ENCODE data around the gene TLK1.

- TF ChIP-seq POLR2AphosphoS5 (IDR thresholded peaks at IDR 0.05; ENCODE audit: low read depth, low read length) (no peak), RCOR1 (IDR thresholded peaks at IDR 0.05; ENCODE audit: low read length) (no peak), FOXJ3 (CRISPR knock-in tag; IDR thresholded peaks at IDR 0.05) (no peak), TAF1 (IDR thresholded peaks at IDR 0.05; ENCODE audit: borderline replicate concordance, low read depth, low read length) (no peak), SIN3A (IDR thresholded peaks at IDR 0.05; ENCODE audit: borderline replicate concordance, low read depth, low read length) (no peak)
- TF ChIP-seq, protein P1, sequence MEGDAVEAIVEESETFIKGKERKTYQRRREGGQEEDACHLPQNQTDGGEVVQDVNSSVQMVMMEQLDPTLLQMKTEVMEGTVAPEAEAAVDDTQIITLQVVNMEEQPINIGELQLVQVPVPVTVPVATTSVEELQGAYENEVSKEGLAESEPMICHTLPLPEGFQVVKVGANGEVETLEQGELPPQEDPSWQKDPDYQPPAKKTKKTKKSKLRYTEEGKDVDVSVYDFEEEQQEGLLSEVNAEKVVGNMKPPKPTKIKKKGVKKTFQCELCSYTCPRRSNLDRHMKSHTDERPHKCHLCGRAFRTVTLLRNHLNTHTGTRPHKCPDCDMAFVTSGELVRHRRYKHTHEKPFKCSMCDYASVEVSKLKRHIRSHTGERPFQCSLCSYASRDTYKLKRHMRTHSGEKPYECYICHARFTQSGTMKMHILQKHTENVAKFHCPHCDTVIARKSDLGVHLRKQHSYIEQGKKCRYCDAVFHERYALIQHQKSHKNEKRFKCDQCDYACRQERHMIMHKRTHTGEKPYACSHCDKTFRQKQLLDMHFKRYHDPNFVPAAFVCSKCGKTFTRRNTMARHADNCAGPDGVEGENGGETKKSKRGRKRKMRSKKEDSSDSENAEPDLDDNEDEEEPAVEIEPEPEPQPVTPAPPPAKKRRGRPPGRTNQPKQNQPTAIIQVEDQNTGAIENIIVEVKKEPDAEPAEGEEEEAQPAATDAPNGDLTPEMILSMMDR (IDR thresholded peaks at IDR 0.05) = no peak
- TF ChIP-seq, protein P2, sequence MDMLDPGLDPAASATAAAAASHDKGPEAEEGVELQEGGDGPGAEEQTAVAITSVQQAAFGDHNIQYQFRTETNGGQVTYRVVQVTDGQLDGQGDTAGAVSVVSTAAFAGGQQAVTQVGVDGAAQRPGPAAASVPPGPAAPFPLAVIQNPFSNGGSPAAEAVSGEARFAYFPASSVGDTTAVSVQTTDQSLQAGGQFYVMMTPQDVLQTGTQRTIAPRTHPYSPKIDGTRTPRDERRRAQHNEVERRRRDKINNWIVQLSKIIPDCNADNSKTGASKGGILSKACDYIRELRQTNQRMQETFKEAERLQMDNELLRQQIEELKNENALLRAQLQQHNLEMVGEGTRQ (IDR thresholded peaks at IDR 0.05; ENCODE audit: borderline replicate concordance, low read depth, low read length) = no peak
- TF ChIP-seq, protein P3, sequence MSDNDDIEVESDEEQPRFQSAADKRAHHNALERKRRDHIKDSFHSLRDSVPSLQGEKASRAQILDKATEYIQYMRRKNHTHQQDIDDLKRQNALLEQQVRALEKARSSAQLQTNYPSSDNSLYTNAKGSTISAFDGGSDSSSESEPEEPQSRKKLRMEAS (IDR thresholded peaks at IDR 0.05; ENCODE audit: low read depth) = no peak
Measured at GRCh38 chr2:171158790-171159371, 1.8 kb downstream of the TLK1 start.
